ENCODE measurements around the gene SCNN1A. TPM values are rescaled to one million over a fixed set of nuclear protein-coding genes. Genes with fewer than 3 reads are reported as not detected.

Gene SCNN1A
- total and polyA plus RNA-seq, 2 of the 13 experiments (the other 11 are each of a cell fraction or from before 2014, with no cell fraction given), result 1.5 to 14.6 TPM

DNA sequence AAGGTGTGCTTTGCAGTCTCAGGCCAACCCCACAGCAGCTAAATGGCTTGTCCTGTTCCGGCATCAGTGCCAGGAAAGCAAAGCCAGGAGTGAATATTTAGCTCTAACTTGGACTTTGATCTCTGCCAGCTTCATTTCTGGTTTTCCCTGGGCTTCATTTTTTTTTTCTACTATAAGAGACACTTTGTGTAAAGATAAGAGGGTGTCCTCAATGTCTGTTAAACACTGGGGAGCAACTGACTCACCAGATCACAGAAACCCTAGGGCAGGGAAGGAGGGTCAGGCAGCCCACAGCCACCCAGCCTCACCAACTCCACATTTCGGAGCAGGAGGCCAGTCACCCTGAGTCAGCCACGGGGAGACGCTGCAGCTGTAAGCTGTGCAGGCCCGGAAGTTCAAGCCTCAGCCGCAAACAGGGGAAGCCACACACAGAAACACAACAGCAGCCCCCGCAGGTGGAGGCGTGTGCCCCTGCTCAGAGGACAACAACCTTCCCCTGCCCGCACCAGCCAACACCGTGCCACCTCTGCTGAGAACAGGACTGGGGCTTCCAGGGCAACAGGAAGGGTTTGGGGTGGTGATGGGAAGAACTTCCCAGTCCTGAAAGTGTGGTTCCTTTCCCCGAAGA lies 39.8 kb downstream of the SCNN1A start (continued):
- TF ChIP-seq, protein P1, sequence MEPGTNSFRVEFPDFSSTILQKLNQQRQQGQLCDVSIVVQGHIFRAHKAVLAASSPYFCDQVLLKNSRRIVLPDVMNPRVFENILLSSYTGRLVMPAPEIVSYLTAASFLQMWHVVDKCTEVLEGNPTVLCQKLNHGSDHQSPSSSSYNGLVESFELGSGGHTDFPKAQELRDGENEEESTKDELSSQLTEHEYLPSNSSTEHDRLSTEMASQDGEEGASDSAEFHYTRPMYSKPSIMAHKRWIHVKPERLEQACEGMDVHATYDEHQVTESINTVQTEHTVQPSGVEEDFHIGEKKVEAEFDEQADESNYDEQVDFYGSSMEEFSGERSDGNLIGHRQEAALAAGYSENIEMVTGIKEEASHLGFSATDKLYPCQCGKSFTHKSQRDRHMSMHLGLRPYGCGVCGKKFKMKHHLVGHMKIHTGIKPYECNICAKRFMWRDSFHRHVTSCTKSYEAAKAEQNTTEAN (CRISPR knock-in tag; conservative IDR thresholded peaks at IDR 0.05), result no peak
- TF ChIP-seq PITX1 (CRISPR knock-in tag; IDR thresholded peaks at IDR 0.05), result no peak
- peak; percentile 93 for TF ChIP-seq HNRNPL (IDR thresholded peaks at IDR 0.05; ENCODE audit: low read depth, low read length)
- TF ChIP-seq ZNF33A (CRISPR knock-in tag; IDR thresholded peaks at IDR 0.05; ENCODE audit: borderline replicate concordance), result no peak
- no peak for TF ChIP-seq ZMYM2 (CRISPR knock-in tag; IDR thresholded peaks at IDR 0.05)
- no peak for TF ChIP-seq SP140L (CRISPR knock-in tag; IDR thresholded peaks at IDR 0.05; ENCODE audit: borderline replicate concordance)
- TF ChIP-seq FOXC1 (CRISPR knock-in tag; IDR thresholded peaks at IDR 0.05; ENCODE audit: borderline replicate concordance), result no peak
- TF ChIP-seq, protein P2, sequence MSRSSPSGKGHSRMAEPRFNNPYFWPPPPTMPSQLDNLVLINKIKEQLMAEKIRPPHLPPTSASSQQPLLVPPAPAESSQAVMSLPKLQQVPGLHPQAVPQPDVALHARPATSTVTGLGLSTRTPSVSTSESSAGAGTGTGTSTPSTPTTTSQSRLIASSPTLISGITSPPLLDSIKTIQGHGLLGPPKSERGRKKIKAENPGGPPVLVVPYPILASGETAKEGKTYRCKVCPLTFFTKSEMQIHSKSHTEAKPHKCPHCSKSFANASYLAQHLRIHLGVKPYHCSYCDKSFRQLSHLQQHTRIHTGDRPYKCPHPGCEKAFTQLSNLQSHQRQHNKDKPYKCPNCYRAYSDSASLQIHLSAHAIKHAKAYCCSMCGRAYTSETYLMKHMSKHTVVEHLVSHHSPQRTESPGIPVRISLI (CRISPR knock-in tag; IDR thresholded peaks at IDR 0.05; ENCODE audit: borderline replicate concordance), result peak; percentile 92; the same call in 1 of the 2 replicates
- TF ChIP-seq, protein P3, sequence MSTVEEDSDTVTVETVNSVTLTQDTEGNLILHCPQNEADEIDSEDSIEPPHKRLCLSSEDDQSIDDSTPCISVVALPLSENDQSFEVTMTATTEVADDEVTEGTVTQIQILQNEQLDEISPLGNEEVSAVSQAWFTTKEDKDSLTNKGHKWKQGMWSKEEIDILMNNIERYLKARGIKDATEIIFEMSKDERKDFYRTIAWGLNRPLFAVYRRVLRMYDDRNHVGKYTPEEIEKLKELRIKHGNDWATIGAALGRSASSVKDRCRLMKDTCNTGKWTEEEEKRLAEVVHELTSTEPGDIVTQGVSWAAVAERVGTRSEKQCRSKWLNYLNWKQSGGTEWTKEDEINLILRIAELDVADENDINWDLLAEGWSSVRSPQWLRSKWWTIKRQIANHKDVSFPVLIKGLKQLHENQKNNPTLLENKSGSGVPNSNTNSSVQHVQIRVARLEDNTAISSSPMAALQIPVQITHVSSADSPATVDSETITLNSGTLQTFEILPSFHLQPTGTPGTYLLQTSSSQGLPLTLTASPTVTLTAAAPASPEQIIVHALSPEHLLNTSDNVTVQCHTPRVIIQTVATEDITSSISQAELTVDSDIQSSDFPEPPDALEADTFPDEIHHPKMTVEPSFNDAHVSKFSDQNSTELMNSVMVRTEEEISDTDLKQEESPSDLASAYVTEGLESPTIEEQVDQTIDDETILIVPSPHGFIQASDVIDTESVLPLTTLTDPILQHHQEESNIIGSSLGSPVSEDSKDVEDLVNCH (CRISPR knock-in tag; IDR thresholded peaks at IDR 0.05), result no peak
- peak; percentile 54 for TF ChIP-seq SMC3 (IDR thresholded peaks at IDR 0.05; ENCODE audit: low read length)
- peak; percentile 76 for TF ChIP-seq KMT2A (CRISPR knock-in tag; IDR thresholded peaks at IDR 0.05)
- TF ChIP-seq ZNF124 (CRISPR knock-in tag; IDR thresholded peaks at IDR 0.05), result no peak
- TF ChIP-seq IRX3 (CRISPR knock-in tag; IDR thresholded peaks at IDR 0.05; ENCODE audit: borderline replicate concordance, low read depth), result no peak
- TF ChIP-seq ZNF274 (CRISPR knock-in tag; IDR thresholded peaks at IDR 0.05), result no peak
- TF ChIP-seq XRCC5 (optimal IDR thresholded peaks at IDR 0.05; ENCODE audit: low read length), result peak; percentile 41
- no peak for TF ChIP-seq SRSF9 (IDR thresholded peaks at IDR 0.05; ENCODE audit: borderline replicate concordance, insufficient read depth, low read depth, low read length, poor library complexity, severe bottlenecking)
- TF ChIP-seq, protein P4, sequence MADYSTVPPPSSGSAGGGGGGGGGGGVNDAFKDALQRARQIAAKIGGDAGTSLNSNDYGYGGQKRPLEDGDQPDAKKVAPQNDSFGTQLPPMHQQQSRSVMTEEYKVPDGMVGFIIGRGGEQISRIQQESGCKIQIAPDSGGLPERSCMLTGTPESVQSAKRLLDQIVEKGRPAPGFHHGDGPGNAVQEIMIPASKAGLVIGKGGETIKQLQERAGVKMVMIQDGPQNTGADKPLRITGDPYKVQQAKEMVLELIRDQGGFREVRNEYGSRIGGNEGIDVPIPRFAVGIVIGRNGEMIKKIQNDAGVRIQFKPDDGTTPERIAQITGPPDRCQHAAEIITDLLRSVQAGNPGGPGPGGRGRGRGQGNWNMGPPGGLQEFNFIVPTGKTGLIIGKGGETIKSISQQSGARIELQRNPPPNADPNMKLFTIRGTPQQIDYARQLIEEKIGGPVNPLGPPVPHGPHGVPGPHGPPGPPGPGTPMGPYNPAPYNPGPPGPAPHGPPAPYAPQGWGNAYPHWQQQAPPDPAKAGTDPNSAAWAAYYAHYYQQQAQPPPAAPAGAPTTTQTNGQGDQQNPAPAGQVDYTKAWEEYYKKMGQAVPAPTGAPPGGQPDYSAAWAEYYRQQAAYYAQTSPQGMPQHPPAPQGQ (CRISPR knock-in tag; IDR thresholded peaks at IDR 0.05; ENCODE audit: borderline replicate concordance), result no peak
- TF ChIP-seq ADNP (CRISPR knock-in tag; IDR thresholded peaks at IDR 0.05), result peak; percentile 34; the same call in 1 of the 2 replicates
- no peak for TF ChIP-seq MLLT10 (CRISPR knock-in tag; IDR thresholded peaks at IDR 0.05)
- no peak; the same call in 1 of the 2 replicates for TF ChIP-seq KAT7 (CRISPR knock-in tag; IDR thresholded peaks at IDR 0.05; ENCODE audit: borderline replicate concordance)
- no peak for TF ChIP-seq MEIS2 (CRISPR knock-in tag; IDR thresholded peaks at IDR 0.05)
- TF ChIP-seq CBX5 (CRISPR knock-in tag; IDR thresholded peaks at IDR 0.05; ENCODE audit: borderline replicate concordance), result 0 out of 2 replicates have a peak, but pooled peaks have one; percentile 6
- TF ChIP-seq ZSCAN25 (CRISPR knock-in tag; IDR thresholded peaks at IDR 0.05), result no peak; the same call in 1 of the 2 replicates
- TF ChIP-seq PCBP2 (optimal IDR thresholded peaks at IDR 0.05; ENCODE audit: low read depth, low read length, poor library complexity, severe bottlenecking), result no peak
- TF ChIP-seq PLRG1 (conservative IDR thresholded peaks at IDR 0.05), result no peak

Data from HepG2 (cell line).